Measurements from ENCODE around the gene GLCE.

DNA sequence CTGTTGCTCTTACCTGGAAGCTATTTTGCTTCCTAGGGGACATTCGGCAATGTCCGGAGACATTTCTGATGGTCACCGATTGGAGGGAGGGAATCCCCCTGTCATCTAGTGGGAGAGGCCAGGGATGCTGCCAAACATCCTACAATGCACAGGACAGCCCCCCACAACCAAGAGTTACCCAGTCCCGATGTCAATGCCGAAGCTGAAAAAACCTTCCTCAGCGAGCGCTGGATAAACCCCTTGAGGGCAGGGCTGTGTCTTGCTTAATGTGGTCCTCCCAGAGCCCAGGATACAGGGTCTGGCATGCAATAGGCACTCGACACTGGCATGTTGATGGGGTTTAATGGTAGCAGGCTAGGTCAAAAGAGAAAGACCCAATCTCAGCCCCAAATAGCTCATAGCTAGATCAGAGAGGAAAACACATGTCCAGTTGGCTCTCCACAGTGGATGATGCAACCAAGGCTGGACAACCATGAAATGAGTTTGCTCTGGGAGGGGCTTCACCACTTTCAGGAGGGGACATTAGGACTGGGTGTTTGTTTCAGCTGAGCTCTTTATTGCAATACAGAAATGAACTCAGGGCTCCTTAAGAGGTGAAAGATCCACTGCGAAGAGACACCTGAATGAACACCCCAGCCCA is 121.8 kb downstream of the GLCE start:
- TF ChIP-seq EZH2 (IDR thresholded peaks at IDR 0.05; ENCODE audit: insufficient read depth, poor library complexity, severe bottlenecking), result no peak
- no peak for TF ChIP-seq EZH2phosphoT487 (IDR thresholded peaks at IDR 0.05; ENCODE audit: insufficient read depth, low read depth)

All from GM23248 (cell line).